GM19463 (cell line): ENCODE results near the gene MAJIN.

Source experiments
- ATAC-seq: cut with Tn5 transposase; IDR thresholded peaks from one replicate; pipeline ENCODE4 v1.9.1; 2021; ENCODE audit warnings: mild to moderate bottlenecking, moderate library complexity; ENCODE audit not compliant: unreplicated experiment

MAJIN gene

GRCh38 chr11:64914123-64914522 lies 57.8 kb downstream of the MAJIN start:
- no peak for ATAC-seq

- ATAC-seq: no peak
These were observed 58.7 kb downstream of the MAJIN start for GRCh38 chr11:64913171-64913727.

- no peak for ATAC-seq
These were observed 60.2 kb downstream of the MAJIN start for GRCh38 chr11:64911689-64912088.

GRCh38 chr11:64911142-64911541 lies 60.8 kb downstream of the MAJIN start:
- ATAC-seq: no peak

- no peak for ATAC-seq
These were observed 61.3 kb downstream of the MAJIN start for GRCh38 chr11:64910451-64911093.

GRCh38 chr11:64909653-64910343 lies 62.1 kb downstream of the MAJIN start:
- no peak for ATAC-seq

- ATAC-seq: no peak
These were observed 63.1 kb downstream of the MAJIN start for GRCh38 chr11:64908766-64909165.

- no peak for ATAC-seq
These were observed 65.6 kb downstream of the MAJIN start for GRCh38 chr11:64906314-64906635.

- no peak for ATAC-seq
These were observed 66.2 kb downstream of the MAJIN start for GRCh38 chr11:64905516-64906313.

GRCh38 chr11:64903291-64903833 lies 68.5 kb downstream of the MAJIN start:
- ATAC-seq: no peak

GRCh38 chr11:64902102-64902900 lies 69.6 kb downstream of the MAJIN start:
- ATAC-seq: no peak

- ATAC-seq: no peak
These were observed 71.1 kb downstream of the MAJIN start for GRCh38 chr11:64900774-64901173.

- ATAC-seq: no peak
These were observed 71.6 kb downstream of the MAJIN start for GRCh38 chr11:64900263-64900678.

GRCh38 chr11:64898541-64898940 lies 73.4 kb downstream of the MAJIN start:
- no peak for ATAC-seq

- ATAC-seq: no peak
These were observed 73.8 kb downstream of the MAJIN start for GRCh38 chr11:64898076-64898445.

- no peak for ATAC-seq
These were observed 74.4 kb downstream of the MAJIN start for GRCh38 chr11:64897381-64898075.

GRCh38 chr11:64896448-64897022 lies 75.4 kb downstream of the MAJIN start:
- no peak for ATAC-seq

GRCh38 chr11:64894812-64895452 lies 77.0 kb downstream of the MAJIN start:
- ATAC-seq: no peak
